GM12864 (cell line): ENCODE results near the gene RNF133.

Experiments used
- DNase-seq: peaks from one replicate; pipeline ENCODE4 v3.0.0-alpha.2; 2011; ENCODE audit warnings: low read depth
- H3K4me3 ChIP-seq: 2 replicates; pipeline ENCODE4 v1.5.1; 2011; ENCODE audit warnings: mild to moderate bottlenecking, low read depth, low read length, control low read depth
- CTCF ChIP-seq: IDR thresholded peaks from 2 replicates; pipeline ENCODE4 v1.5.1; 2011; ENCODE audit warnings: low read depth, mild to moderate bottlenecking, moderate library complexity, low read length, control low read depth, inconsistent platforms; ENCODE audit errors: missing control alignments

RNF133 gene

GRCh38 chr7:122673951-122674350, 25.0 kb downstream of the RNF133 start:
- TF ChIP-seq CTCF = no peak
- no peak for DNase-seq
- no peak overlapping the region for H3K4me3 ChIP-seq

GRCh38 chr7:122672536-122672935, 26.4 kb downstream of the RNF133 start:
- DNase-seq = no peak
- no peak overlapping the region for H3K4me3 ChIP-seq
- no peak for TF ChIP-seq CTCF

- no peak overlapping the region for H3K4me3 ChIP-seq
- no peak for DNase-seq
- no peak for TF ChIP-seq CTCF
Measured at GRCh38 chr7:122663733-122664132, 35.2 kb downstream of the RNF133 start.

DNA sequence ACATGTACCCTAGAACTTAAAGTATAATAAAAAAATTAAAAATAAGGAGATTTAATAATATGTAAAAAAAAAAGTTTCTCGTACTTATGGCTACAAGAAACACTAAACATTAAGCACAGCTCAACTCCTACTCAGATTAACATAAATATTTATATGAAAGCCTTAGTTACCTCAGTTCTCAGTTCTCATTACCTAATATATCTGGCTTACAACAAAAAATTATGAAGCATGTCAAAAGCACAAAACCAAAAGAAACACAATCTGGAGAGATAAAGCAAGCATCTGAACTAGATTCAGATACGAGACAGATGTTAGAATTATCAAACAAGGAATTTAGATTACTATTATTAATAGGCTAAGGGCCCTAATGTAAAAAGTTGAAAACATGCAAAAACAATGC, 40.1 kb downstream of the RNF133 start:
- no peak for DNase-seq
- TF ChIP-seq CTCF = no peak
- no peak overlapping the region for H3K4me3 ChIP-seq

- DNase-seq = no peak
- TF ChIP-seq CTCF = no peak
- H3K4me3 ChIP-seq = no peak overlapping the region
Measured at GRCh38 chr7:122653685-122654084, 45.2 kb downstream of the RNF133 start.

DNA sequence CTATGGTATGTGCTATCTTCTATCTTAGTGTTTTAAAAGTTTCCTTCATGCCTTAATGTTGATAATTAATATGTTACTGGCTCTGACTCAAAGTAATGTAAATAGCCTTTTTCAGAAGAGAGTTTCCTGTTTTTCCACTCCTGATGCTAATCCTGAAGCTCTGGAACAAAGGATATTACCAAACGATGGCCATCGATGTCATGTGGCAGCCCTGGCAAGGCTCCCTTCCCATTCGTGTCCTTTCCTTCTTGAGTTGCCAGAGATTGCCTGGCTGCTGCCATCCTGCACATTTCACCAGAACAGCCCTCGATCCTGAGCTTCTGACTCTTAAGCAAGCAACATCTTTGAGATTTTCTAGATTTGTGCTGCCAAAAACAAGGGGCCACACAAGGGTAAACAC, 46.0 kb downstream of the RNF133 start:
- H3K4me3 ChIP-seq = no peak overlapping the region

More for the DNA sequence above, 46.0 kb downstream of the RNF133 start:
- no peak for TF ChIP-seq CTCF
- DNase-seq = no peak
